Globus pallidus (tissue), 1 donor: ENCODE data around the gene AXIN2.

ENCODE experiments used
- DNase-seq: peaks from one replicate; pipeline ENCODE4 v3.0.0-alpha.2; 2015; ENCODE audit warnings: low spot score

Gene AXIN2, protein sequence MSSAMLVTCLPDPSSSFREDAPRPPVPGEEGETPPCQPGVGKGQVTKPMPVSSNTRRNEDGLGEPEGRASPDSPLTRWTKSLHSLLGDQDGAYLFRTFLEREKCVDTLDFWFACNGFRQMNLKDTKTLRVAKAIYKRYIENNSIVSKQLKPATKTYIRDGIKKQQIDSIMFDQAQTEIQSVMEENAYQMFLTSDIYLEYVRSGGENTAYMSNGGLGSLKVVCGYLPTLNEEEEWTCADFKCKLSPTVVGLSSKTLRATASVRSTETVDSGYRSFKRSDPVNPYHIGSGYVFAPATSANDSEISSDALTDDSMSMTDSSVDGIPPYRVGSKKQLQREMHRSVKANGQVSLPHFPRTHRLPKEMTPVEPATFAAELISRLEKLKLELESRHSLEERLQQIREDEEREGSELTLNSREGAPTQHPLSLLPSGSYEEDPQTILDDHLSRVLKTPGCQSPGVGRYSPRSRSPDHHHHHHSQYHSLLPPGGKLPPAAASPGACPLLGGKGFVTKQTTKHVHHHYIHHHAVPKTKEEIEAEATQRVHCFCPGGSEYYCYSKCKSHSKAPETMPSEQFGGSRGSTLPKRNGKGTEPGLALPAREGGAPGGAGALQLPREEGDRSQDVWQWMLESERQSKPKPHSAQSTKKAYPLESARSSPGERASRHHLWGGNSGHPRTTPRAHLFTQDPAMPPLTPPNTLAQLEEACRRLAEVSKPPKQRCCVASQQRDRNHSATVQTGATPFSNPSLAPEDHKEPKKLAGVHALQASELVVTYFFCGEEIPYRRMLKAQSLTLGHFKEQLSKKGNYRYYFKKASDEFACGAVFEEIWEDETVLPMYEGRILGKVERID

GRCh38 chr17:65561452-65562205 is at the start of gene AXIN2:
TSS of gene AXIN2 (minus strand) at chr17:65561648. CDS start at chr17:65558620, 3,028 bp downstream.
- DNase-seq = peak; percentile 82

- DNase-seq = no peak
Observed at GRCh38 chr17:65609749-65610148, 48.3 kb upstream of the AXIN2 start.

DNA sequence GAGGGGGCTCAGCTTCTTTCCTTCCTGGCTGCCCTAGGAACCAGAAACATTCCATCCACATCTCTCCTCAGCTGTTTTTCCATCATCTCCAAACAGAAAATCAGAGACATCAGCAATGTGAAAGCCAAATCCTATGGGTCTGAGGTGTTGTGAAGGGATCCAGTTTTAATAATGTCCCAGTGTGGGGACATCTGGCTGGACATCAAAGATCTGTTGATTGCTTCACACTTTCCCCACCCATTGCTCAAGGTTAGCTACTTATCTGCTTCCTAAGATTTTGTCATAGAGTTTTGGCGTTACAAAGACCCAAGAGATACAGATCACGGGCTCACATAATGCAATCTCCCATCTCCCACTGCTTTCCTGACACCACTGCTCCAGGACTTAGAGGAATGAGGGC is 47.8 kb upstream of the AXIN2 start:
- DNase-seq = no peak

DNA sequence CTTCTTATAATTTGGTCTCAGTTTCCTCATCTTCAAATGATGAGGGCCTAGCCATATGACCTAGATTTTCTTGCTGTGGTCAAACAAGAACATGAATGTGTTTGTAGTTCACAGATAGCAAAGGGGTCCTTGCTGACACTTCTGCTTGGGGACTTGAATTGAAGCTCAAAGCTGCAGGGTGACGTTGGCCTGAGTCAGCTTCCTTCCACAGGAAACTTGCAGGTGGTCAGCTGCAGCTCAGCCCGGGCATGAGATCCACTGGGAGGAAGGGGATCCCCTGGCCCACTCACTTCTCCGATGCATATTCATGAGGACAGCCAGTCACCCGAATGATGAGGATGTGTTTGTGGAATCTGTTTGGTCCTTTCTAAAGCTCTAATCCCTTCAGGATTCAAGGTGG is 42.6 kb upstream of the AXIN2 start:
- DNase-seq = no peak

GRCh38 chr17:65601881-65602280 is 40.4 kb upstream of the AXIN2 start:
- no peak for DNase-seq

DNA sequence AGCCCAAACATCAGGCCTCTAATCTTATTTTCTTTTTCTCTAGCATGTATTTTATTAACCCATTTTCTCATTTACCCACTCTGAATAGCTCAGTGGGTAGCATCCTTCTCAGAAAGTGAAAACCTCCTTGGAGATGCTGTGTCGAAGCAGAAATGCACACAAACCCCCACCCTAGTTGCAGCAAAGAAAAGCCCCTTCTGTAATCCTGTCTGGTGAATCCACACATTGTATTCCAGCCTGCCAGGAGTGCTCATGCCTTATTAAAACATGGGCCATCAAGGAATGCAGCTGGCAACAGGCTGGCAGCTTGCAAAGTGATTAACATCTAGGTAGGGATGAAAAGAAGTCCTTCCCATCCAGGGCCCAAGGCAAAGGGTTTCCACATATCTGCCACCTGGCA is 39.7 kb upstream of the AXIN2 start:
- no peak for DNase-seq

DNA sequence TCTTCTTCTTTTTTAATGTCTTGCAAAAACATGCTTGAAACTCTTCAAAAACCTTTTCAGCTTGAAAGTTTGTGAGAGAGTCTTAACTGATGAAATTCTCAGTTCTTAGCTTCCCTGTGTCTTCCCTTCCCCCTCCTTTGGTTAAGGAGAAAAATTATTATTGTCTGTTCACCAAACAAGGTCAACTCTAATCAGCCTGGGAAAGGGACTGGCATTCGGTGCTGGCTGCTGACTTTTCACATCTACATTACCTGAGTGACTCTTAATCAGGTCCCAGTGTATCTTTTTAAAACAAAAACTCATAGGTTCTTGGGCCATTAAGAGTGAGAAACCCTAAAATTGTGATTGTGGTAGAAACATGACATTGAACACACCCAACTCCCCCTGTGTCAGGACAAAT is 39.1 kb upstream of the AXIN2 start:
- DNase-seq = no peak

- DNase-seq = no peak
Observed at GRCh38 chr17:65599650-65600049, 38.2 kb upstream of the AXIN2 start.

GRCh38 chr17:65598746-65599145 is 37.3 kb upstream of the AXIN2 start:
- no peak for DNase-seq

DNA sequence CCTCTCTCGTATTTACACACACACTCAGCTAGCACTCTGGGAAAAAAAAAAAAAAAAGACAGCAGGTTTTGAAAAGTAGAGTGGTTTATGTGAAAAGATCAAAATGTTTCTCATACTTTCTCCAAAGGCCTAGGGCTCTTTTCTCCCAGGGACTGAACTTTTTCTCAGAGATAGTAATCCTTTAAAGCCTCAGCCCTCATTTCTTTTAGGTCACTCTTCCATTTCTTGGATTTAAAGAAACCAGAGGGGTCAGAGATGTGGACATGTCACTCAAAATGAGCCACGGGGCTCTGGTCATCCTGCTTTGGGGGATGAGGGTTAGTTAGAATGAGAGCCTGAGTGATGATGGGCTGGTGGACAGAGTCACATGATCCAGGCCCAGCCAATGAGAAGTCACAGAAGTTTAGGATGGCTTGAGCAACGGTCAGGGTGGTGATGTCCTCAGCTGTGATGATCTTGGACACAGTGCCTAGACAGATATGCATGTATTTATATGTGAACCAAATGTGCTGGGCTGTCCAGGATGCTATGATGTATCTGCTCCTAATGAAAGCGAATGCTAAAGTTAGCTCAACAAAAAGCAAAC is 33.7 kb upstream of the AXIN2 start:
- DNase-seq = no peak

- DNase-seq = no peak
Observed at GRCh38 chr17:65593855-65594845, 32.7 kb upstream of the AXIN2 start.

- DNase-seq = no peak
Observed at GRCh38 chr17:65593092-65593854, 31.8 kb upstream of the AXIN2 start.

DNA sequence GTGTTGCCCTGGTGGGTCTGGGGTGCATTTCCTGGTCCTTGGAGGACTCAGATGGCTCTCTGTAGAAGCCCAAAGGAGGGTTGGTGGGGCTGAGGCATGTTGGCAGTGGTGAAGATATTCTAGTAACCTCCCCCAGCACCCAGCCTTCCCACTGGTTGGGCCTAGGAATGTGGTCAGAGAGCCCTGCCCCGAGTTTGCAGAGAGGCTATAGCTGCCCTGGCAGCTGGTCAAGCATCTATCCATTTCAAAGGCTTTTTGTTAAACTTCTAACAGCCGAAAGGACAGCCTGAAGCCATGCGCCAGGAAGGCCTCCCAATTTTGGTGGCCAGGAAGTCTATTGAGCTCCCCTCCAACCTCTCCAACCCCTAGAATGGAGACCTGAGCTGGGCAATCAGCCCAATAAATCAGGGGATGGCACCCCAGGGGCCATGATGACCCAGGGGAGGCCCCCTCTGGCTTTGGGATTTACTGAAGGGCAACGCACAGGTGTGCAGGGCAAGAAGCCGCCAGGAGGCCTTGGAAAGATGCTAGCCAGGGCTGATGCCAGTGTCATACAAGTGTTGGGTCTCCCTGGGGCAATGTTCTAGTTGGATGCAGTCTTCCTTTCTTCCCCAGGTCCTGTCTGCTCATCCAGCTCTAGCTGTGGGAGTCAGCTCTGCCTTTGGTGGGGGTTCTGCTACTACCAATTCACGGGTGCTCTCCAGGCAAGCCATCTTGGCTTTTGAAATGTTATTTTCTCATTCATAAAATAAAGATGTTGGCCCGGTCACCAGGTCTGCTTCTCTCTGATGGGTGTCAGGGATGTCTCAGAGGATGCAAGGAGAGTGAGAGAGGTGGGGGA is 30.9 kb upstream of the AXIN2 start:
- no peak for DNase-seq

DNA sequence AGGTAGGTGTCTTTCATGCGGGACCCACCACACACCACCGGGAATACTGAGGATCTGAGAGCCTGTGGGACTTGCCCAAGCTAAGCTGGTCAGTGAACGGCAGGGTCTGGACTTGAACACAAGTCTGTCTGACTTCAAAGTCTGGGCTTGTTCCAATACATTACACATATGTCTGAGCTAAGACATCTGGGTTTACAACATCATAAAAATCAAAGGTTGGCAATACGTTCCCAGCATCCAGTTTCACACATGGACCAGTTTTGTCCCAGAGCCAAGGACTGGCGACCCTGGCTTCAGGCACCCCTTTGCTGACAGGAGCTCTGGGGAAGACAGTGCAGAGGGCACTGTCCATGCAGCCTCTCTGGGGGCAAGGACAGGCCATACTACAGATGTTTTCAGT is 27.9 kb upstream of the AXIN2 start:
- DNase-seq = no peak

GRCh38 chr17:65588181-65588808 is 26.8 kb upstream of the AXIN2 start:
- no peak for DNase-seq

DNA sequence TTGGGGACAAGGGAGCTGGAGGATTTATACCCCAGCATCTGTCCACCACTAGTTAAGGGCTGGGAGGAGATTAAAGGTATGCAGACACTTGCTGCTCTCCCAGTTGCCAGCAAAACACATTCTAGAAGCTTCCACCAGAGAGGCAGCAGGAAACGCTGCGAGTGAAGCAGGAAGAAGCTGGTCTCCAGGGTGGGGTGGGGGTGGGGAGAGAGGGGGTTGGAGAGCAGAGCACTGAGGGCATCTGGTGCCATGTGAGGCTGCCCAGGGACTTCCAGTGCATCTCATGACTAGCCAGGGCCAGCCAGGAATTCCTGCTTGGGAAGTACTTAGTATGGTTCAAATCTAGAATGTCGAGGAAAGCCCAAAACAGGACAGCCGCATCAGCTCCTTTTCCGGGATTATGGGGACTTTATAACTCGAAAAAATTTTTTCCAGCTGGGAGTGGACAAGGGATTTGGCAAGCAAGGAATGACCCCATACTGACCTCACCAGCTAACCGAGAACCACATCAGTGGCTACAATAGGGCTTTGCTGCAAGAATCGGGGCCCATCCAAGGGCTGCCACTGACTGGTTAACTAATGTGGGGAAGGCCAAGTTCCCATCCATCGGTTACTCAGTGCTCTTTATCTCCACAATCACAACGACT is 26.2 kb upstream of the AXIN2 start:
- no peak for DNase-seq

DNA sequence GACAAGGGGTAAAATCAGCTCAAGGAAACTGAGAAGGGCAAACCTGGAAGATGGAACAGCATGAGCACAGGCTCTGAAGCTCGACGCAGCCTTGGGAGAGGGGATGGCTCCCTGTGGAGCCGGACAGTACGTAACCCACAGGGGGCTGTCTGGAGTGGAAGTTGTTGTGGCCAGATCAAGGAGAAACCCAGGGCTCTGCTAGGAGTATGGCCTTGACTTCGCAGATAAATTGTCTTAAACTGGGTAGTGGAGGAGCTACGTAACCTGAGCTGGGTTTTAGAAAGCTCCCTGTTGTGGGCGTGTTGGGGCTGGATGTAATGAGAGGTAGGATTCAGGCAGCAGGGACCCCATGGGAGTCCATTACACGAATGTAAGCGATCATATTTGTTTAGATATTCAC is 25.5 kb upstream of the AXIN2 start:
- no peak for DNase-seq
